Endometrial microvascular endothelial cells (primary cell): ENCODE measurements around the gene ADAM12. TPM values are rescaled to one million over a fixed set of nuclear protein-coding genes. Genes with fewer than 3 reads are reported as not detected.
"Not testable (repeated sequence)": the region's sequence is repeated elsewhere in the genome, so short reads cannot be mapped to it uniquely, and the experiment has no call there.

Source experiments
- in situ Hi-C: cut with HindIII; loops from 2 replicates; pipeline ENCODE4 v1.10.0; 2017; ENCODE audit warnings: low sequenced_read_pairs, low pct_unique_long_range_greater_than_20kb; ENCODE audit errors: inconsistent ontology term
- total RNA-seq: library from RNA; depleted of rRNA; stranded (reverse); fragments of >200 nt; gene quantifications from one replicate; pipeline ENCODE4 v1.2.3, GENCODE V29; 2015; ENCODE audit errors: inconsistent ontology term

ADAM12 gene
- total RNA-seq, 1 donor from 2014 or later, result 0.28 TPM

GRCh38 chr10:126177417-126178030, 210.8 kb downstream of the ADAM12 start:
- in situ Hi-C loops, result loop anchor here (25.0 kb wide), 1 partner anchor 110 kb away; no protein-coding TSS in a partner anchor

DNA sequence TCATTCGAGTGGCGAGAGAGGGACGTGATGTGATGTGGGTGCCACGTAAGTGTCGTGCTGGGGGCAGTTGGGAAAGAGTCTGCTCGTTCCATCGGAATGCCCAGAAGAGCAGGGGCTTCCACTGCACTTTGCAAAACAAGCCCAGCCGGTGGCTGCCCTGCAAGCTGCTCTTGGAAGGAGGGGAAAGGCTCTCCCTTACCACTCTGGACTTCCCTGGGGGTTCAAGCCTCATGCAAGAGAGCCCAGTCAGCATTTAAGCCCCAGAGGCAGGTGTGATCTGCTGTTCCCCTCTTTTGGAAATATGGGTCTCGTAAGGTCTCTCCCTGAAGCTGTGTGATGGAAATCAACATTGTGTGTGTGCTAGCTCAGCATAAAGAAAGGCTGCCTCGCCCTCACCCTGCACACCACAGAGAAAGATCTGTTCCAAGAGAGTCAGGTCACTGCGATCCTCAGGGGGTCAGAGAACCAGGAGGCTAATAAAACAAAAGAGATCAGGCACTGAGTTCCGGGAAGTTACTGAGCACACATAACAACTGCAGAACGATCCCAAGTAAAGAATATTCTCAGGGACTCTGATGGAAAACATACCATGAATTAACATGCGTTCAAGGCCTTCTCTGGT, 212.5 kb downstream of the ADAM12 start:
- in situ Hi-C loops, result loop anchor here (25.0 kb wide), 1 partner anchor 112 kb away; no protein-coding TSS in a partner anchor

DNA sequence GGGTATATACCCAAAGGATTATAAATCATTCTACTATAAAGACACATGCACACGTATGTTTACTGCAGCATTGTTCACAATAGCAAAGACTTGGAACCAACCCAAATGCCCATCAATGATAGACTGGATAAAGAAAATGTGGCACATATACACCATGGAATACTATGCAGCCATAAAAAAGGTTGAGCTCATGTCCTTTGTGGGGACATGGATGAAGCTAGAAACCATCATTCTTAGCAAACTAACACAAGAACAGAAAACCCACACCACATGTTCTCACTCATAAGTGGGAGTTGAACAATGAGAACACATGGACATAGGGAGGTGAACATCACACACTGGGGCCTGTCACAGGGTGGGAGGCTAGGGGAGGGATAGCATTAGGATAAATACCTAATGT, 215.5 kb downstream of the ADAM12 start:
- in situ Hi-C loops, result not testable (repeated sequence)

DNA sequence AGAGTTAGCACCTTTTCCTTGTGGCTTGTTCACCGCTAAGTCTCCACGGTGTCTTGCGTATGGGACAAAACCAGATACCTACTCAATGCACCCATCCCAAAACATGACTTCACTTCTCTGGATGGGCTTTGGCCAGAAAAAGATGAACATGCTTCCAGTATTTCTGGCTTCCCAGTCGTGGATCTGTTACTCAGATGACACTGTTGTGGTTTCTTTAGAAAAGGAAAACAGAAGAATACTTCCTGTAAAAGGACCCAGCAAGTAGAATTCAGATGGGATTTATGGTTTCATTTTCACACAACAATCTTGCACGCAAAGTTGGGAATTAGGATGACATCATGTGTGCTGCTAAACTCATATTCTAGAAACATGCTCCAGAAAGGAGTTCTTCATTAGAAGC, 216.7 kb downstream of the ADAM12 start:
- in situ Hi-C loops, result no loop called here

GRCh38 chr10:126170776-126171175, 217.5 kb downstream of the ADAM12 start:
- in situ Hi-C loops, result no loop called here

- in situ Hi-C loops, result no loop called here
Observed at GRCh38 chr10:126170371-126170770, 217.9 kb downstream of the ADAM12 start.

- in situ Hi-C loops, result no loop called here
Observed at GRCh38 chr10:126169899-126170298, 218.4 kb downstream of the ADAM12 start.

DNA sequence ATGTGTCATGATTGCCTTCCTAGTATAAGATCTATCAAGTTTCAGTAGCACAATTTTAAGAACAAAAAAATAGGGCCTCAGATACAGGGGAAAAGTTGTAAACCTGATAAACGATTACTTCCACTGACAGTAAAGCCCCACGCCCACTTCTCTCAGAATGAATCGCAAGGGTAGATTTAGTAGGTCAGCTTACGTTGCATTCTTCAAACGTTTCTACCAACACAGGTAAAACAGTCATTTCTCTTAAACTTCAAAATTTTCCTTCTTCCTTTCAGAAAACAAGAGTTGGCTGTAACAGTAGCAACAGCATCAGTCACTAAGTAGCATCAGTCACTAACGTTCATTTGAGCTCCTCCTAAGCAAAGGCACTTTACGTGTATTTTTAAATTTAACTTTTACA, 221.5 kb downstream of the ADAM12 start:
- in situ Hi-C loops, result no loop called here

- in situ Hi-C loops, result no loop called here
Observed at GRCh38 chr10:126165874-126166273, 222.4 kb downstream of the ADAM12 start.

DNA sequence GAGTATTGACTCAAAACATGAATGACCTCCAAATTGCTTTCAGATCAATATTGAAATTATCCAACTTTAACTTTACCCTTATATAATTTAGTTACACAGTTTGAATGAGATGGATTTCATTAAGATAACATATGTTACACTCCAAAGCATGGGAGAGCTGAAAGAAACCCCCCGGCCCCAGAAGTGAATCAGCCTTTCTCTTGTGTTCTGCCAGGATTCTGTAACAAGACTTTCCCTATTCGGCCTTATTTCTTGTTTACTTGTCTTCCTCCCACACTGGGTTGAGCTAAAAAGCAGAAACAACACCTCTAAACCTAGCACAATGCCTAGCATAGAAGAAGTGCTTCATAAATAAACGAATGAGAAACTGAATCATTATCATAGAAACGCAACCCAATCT, 224.8 kb downstream of the ADAM12 start:
- in situ Hi-C loops, result no loop called here

DNA sequence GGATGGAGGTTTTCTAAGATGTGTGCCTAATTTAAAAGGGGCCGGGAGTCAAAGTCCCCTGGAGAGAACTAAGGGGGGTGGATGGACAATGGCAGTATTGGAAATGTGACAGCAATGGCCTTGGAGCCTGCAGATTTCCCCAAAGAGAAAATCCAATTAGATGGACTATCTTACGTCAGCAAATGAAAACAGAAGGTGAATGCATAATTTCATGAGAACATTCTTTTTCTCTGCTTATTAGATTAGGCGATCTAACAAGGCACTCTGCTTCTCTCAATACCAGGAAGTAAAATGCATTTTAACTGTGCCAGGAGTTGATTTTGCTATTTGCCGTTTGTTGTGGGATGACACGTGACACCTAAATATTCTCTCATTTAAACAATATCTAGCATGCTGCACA, 226.6 kb downstream of the ADAM12 start:
- in situ Hi-C loops, result no loop called here

- in situ Hi-C loops, result no loop called here
Observed at GRCh38 chr10:126160971-126161630, 227.2 kb downstream of the ADAM12 start.

GRCh38 chr10:126160571-126160970, 227.7 kb downstream of the ADAM12 start:
- in situ Hi-C loops, result no loop called here

DNA sequence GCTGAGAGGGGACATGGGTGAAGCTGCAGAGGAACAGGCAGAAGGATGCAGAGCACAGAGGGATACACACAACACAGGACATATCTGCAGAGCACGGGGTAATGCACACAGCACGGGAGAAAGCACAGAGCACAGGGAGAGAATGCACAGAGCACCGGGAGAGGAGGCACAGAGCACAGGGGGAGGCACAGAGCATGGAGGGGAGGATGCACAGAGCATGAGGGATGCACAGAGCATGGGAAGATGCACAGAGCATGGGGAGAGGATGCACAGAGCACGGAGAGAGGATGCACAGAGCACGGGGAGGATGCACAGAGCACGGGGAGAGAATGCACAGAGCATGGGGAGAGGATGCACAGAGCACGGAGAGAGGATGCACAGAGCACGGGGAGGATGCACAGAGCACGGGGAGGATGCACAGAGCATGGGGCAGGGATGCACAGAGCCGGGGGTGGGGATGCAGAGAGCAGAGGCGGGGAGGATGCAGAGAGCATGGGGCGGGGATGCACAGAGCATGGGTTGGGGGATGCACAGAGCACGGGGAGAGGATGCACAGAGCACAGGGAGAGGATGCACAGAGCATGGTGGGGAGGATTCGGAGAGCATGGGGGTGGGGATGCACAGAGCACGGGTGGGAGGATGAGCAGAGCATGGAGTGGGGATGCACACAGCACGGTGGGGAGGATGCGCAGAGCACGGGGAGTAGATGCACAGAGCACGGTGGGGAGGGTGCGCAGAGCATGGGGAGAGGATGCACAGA, 230.0 kb downstream of the ADAM12 start:
- in situ Hi-C loops, result no loop called here

DNA sequence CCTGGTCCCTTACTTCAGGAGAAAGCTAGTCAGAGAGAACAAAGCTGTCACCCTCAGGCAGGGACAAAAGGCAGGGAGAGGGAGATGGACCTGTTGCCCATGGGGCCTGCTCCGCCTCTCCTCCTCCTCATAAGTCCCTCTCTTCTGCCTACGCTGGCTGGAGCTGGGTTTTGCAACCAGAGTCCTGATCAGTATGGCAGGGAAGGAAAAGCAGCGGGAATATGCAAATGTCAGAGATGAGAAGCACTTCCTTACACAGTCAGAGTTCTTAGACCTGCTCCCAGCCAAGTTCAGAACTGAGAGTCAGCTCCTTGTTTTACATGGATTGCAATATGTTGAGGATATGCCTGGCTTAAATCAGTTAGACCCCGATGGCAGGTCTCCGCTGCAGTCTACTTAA, 231.1 kb downstream of the ADAM12 start:
- in situ Hi-C loops, result no loop called here

GRCh38 chr10:126156503-126156902, 231.8 kb downstream of the ADAM12 start:
- in situ Hi-C loops, result no loop called here

DNA sequence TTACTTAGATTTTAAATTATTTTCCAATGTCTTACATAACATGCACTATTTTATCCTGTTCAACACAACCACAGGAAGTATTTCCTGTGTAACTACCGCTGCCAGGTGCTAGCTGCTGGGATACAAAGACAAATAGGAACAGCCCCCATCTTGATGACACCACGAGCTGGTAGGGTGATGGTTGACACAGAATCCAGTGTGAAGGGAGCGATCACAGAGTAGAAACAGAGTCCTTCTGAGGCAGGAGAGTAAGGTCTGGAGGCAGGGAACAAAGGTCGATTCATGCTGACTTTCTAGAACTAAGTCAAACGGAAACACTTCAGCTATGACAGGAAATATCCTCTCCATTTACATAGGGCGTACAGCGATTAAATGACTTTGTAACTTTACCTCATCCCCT, 232.3 kb downstream of the ADAM12 start:
- in situ Hi-C loops, result no loop called here

DNA sequence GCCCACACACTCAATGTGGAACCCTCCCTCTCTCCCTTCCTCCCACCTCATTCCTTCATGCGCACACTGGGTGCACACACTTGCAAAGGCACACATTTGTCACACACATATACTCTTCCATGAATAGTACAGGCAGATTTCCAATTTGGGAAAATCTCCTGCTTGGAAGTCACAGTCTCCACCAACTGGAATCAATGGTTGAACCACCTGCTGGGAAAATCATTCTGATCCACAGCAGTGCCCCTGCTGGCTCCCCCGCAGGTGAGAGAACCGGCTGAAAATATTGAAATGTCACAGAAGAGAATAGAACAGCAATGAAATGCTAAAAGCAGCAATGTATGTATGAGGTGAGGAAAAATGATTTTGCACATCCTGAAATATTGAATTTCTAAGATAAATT, 232.7 kb downstream of the ADAM12 start:
- in situ Hi-C loops, result no loop called here

DNA sequence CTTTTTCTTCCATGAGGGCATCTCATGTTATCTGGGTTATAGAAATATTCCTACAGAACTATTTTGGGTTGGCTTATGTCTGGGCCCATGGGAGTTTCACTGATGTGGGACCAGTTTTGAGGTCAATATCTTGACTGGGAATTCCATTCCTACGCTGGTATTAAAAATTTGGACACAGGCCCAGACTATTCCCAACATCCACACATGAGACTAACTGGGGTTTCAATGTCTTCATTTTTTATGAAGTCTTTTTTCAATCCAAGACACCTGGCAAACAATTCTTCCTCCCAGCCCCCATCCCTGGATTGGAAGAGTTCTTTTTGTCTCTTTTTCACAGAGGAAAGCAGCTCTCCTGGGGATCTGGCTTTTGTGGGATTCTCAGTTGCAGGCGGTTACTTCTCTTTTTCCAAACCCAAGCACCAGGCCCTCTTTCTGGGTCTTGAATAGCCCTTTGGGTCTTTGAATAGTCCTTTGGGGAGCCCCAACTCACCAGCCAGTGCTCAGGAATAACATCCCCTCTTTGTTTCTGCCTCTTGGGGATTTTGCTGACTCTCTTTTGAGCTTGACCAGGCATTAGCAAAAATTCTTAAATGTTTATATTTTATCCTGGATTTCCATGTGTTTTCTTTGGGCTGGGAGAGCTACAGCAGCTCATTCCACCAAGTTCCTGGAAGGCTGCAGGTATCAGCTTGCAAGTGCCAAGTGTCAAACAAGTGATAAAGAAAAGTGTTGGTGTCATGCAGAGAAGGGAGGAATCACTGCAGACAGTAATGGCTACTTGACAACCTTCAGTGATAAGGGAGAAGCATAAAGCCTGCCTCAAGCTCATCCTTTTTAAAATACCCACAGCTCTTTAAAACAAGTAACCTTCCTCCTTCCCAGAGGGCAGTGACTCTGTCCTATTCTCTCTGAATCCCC, 234.3 kb downstream of the ADAM12 start:
- in situ Hi-C loops, result no loop called here
